IMR-90 (cell line): ENCODE measurements around the gene RBM5. TPM values are rescaled to one million over a fixed set of nuclear protein-coding genes. Genes with fewer than 3 reads are reported as not detected.
A peak's percentile ranks its signal among the peaks of the same experiment; 100 is the strongest.

Source experiments
- ATAC-seq: fragments of 200-7000 bp; cut with Tn5 transposase; 2 replicates; pipeline ENCODE4 v1.9.1; 2020; ENCODE audit warnings: low read depth, mild to moderate bottlenecking, moderate library complexity
- BruUV-seq: library from RNA; stranded (reverse); fragments of 400-500 nt; replicated peaks from 2 replicates; lab custom pipeline; 2021; lab: Mats Ljungman, UMichigan
- CTCF ChIA-PET: fragments of 300-600 bp; formaldehyde crosslinking; extraction: SDS; loops from one replicate; lab custom pipeline; 2021; ENCODE audit warnings: antibody characterized with exemption; lab: Yijun Ruan, JAX
- POLR2A ChIA-PET: fragments of 300-600 bp; sonication (Branson Sonifier 250); formaldehyde crosslinking; loops from one replicate; lab custom pipeline; 2022; ENCODE audit warnings: antibody characterized with exemption; ENCODE audit not compliant: unreplicated experiment; lab: Charles Lee
- DNase-seq: peaks from one replicate; pipeline ENCODE4 v3.0.0; 2013
- H2AFZ ChIP-seq: replicated peaks from 2 replicates; pipeline ENCODE3; 2013; ENCODE audit warnings: low read length, mild to moderate bottlenecking; ENCODE audit not compliant: poor library complexity
- H2AK5ac ChIP-seq: 2 replicates; pipeline ENCODE4 v1.6.1; 2013; ENCODE audit warnings: low read depth, low read length, inconsistent platforms
- H2AK9ac ChIP-seq: replicated peaks from 2 replicates; pipeline ENCODE3; 2013; ENCODE audit warnings: mild to moderate bottlenecking, low read depth, low read length, moderate library complexity; ENCODE audit not compliant: poor library complexity
- H2BK120ac ChIP-seq: 2 replicates; pipeline ENCODE4 v1.6.1; 2013; ENCODE audit warnings: low read depth, low read length, inconsistent platforms
- H2BK15ac ChIP-seq: 3 replicates; pipeline ENCODE4 v1.6.1; 2013; ENCODE audit warnings: low read depth, low read length, inconsistent platforms
- H2BK20ac ChIP-seq: 2 replicates; pipeline ENCODE4 v1.6.1; 2013; ENCODE audit warnings: low read depth, mild to moderate bottlenecking, inconsistent platforms, low read length, moderate library complexity
- H2BK5ac ChIP-seq: 2 replicates; pipeline ENCODE4 v1.6.1; 2013; ENCODE audit warnings: mild to moderate bottlenecking, low read depth, low read length, inconsistent platforms; ENCODE audit not compliant: poor library complexity, severe bottlenecking
- H3K14ac ChIP-seq: replicated peaks from 2 replicates; pipeline ENCODE4 v1.6.1; 2013; ENCODE audit warnings: low read depth, low read length, inconsistent platforms
- H3K18ac ChIP-seq: 2 replicates; pipeline ENCODE4 v1.6.1; 2013; ENCODE audit warnings: low read depth, low read length, control low read depth
- H3K23ac ChIP-seq: 2 replicates; pipeline ENCODE4 v1.6.1; 2013; ENCODE audit warnings: low read depth, low read length, inconsistent platforms
- H3K27ac ChIP-seq: 2 replicates; pipeline ENCODE4 v1.5.1; 2013; ENCODE audit warnings: mild to moderate bottlenecking, control low read depth, low read length; ENCODE audit not compliant: insufficient read depth
- H3K27me3 ChIP-seq: 2 replicates; pipeline ENCODE4 v1.6.1; 2013; ENCODE audit warnings: low read length; ENCODE audit not compliant: control insufficient read depth, insufficient read depth
- H3K36me3 ChIP-seq: 2 replicates; pipeline ENCODE4 v1.6.1; 2013; ENCODE audit warnings: low read length, mixed read lengths; ENCODE audit not compliant: control insufficient read depth, insufficient read depth
- H3K4ac ChIP-seq: 2 replicates; pipeline ENCODE4 v1.6.1; 2013; ENCODE audit warnings: low read depth, low read length, inconsistent platforms
- H3K4me1 ChIP-seq: 2 replicates; pipeline ENCODE4 v1.6.1; 2013; ENCODE audit warnings: low read length, mixed read lengths; ENCODE audit not compliant: control insufficient read depth, insufficient read depth
- H3K4me2 ChIP-seq: 2 replicates; pipeline ENCODE4 v1.6.1; 2013; ENCODE audit warnings: low read depth, mild to moderate bottlenecking, control low read depth, low read length, moderate library complexity
- H3K4me3 ChIP-seq: 2 replicates; pipeline ENCODE4 v1.5.1; 2013; ENCODE audit warnings: low read depth, mild to moderate bottlenecking, control low read depth, low read length, moderate library complexity; ENCODE audit not compliant: insufficient read depth
- H3K56ac ChIP-seq: 2 replicates; pipeline ENCODE4 v1.6.1; 2013; ENCODE audit warnings: low read length, inconsistent platforms; ENCODE audit not compliant: insufficient read depth; ENCODE audit errors: extremely low read depth
- H3K79me1 ChIP-seq, 2 experiments: 2 replicates each; pipeline ENCODE4 v1.6.1; 2013; ENCODE audit warnings: low read length in 2 of 2, inconsistent platforms in 1 of 2, low read depth in 1 of 2
- H3K9ac ChIP-seq: 2 replicates; pipeline ENCODE4 v1.6.1; 2013; ENCODE audit warnings: low read depth, low read length, control low read depth
- H3K9me1 ChIP-seq: 2 replicates; pipeline ENCODE4 v1.6.1; 2013; ENCODE audit warnings: low read length, inconsistent platforms; ENCODE audit not compliant: insufficient read depth
- H3K9me3 ChIP-seq: 2 replicates; pipeline ENCODE4 v1.6.1; 2013; ENCODE audit warnings: low read length; ENCODE audit not compliant: control insufficient read depth, insufficient read depth
- H4K20me1 ChIP-seq: 2 replicates; pipeline ENCODE4 v1.6.1; 2013; ENCODE audit warnings: low read length, inconsistent platforms; ENCODE audit not compliant: insufficient read depth
- H4K5ac ChIP-seq: 2 replicates; pipeline ENCODE4 v1.6.1; 2013; ENCODE audit warnings: mild to moderate bottlenecking, low read depth, low read length, control low read depth
- H4K8ac ChIP-seq, 2 experiments: 2 replicates each; pipeline ENCODE4 v1.6.1; 2013; ENCODE audit warnings: low read depth in 2 of 2, low read length in 2 of 2, control low read depth in 1 of 2, inconsistent platforms in 1 of 2
- H4K91ac ChIP-seq: 2 replicates; pipeline ENCODE4 v1.6.1; 2013; ENCODE audit warnings: low read depth, low read length, inconsistent platforms; ENCODE audit not compliant: insufficient read depth
- CHD1 ChIP-seq: IDR thresholded peaks from 2 replicates; pipeline ENCODE4 v1.6.1; 2012; ENCODE audit warnings: low read depth, low read length, improper control_type of control experiment
- CTCF ChIP-seq: conservative IDR thresholded peaks from 2 replicates; pipeline ENCODE4 v1.5.1; 2012; ENCODE audit warnings: mild to moderate bottlenecking, low read depth, low read length, improper control_type of control experiment
- MAFK ChIP-seq: IDR thresholded peaks from 2 replicates; pipeline ENCODE4 v1.6.1; 2012; ENCODE audit warnings: low read depth, low read length, improper control_type of control experiment
- MAZ ChIP-seq: IDR thresholded peaks from 2 replicates; pipeline ENCODE4 v1.6.1; 2012; ENCODE audit warnings: low read depth, mild to moderate bottlenecking, low read length, improper control_type of control experiment, moderate library complexity, borderline replicate concordance
- RAD21 ChIP-seq: IDR thresholded peaks from 2 replicates; pipeline ENCODE4 v1.6.1; 2012; ENCODE audit warnings: low read length, improper control_type of control experiment
- SMC3 ChIP-seq: fragments of 150-350 bp; IDR thresholded peaks from 2 replicates; pipeline ENCODE4 v1.6.1; 2016; ENCODE audit warnings: low read depth, mild to moderate bottlenecking, antibody characterized with exemption, low read length, moderate library complexity
- USF2 ChIP-seq: fragments of 150-350 bp; IDR thresholded peaks from 2 replicates; pipeline ENCODE4 v1.6.1; 2017; ENCODE audit warnings: mild to moderate bottlenecking, antibody characterized with exemption, low read length, low read depth
- WGBS, 2 experiments: methylation state at CpG; one replicate each; pipeline versions ENCODE4 v1.1.5 to v1.1.7; 2013; ENCODE audit warnings: missing lambda C conversion rate in 2 of 2; ENCODE audit not compliant: insufficient read length in 1 of 2; ENCODE audit errors: extremely low coverage in 2 of 2; 5-methylcytosine and 5-hydroxymethylcytosine counted together
- dilution Hi-C: fragments of 300-500 bp; cut with HindIII; formaldehyde crosslinking; loops from one replicate; pipeline ENCODE4 v1.14.3; 2018; ENCODE audit warnings: low sequenced_read_pairs; ENCODE audit not compliant: unreplicated experiment
- in situ Hi-C: fragments of 300-500 bp; cut with MboI; formaldehyde crosslinking; loops from 3 replicates; pipeline ENCODE4 v1.14.3; 2019; ENCODE audit warnings: low sequenced_read_pairs, inconsistent platforms, mixed read lengths
- intact Hi-C: fragments of 100-400 bp; cut with micrococcal nuclease; formaldehyde crosslinking; loops from 2 replicates; pipeline ENCODE4 v1.10.0; 2022
- polyA plus RNA-seq, 3 experiments: library from polyadenylated mRNA; depleted of rRNA; stranded (reverse); fragments of >200 nt; gene quantifications; 2 replicates each; pipeline ENCODE4 v1.2.3, GENCODE V29; 2012; ENCODE audit warnings: low replicate concordance in 1 of 3
- total RNA-seq: library from RNA; depleted of rRNA; stranded (reverse); fragments of >200 nt; gene quantifications from 2 replicates; pipeline ENCODE4 v1.2.3, GENCODE V29; 2012

Gene RBM5
- total and polyA plus RNA-seq, 2 of the 4 experiments (the other 2 are of a cell fraction) = 121 to 155 TPM

- no peak overlapping the region for H2BK5ac ChIP-seq
- peaks cover 5% of the 10 kb centered on the region for H3K9me1 ChIP-seq
- no peaks in the 10 kb centered on the region for H3K9me3 ChIP-seq
- CTCF ChIA-PET = no interaction called here
- no peak overlapping the region for H3K18ac ChIP-seq
- no peak overlapping the region for H4K8ac ChIP-seq
- no peak overlapping the region for H2BK15ac ChIP-seq
- no peak overlapping the region for H2AK9ac ChIP-seq
- no TSS peak for BruUV-seq
- no peak overlapping the region for H3K9ac ChIP-seq
- no peak overlapping the region for H3K4ac ChIP-seq
- no peaks in the 10 kb centered on the region for H3K27me3 ChIP-seq
- no peak overlapping the region for H3K27ac ChIP-seq
- no peak overlapping the region for H2AFZ ChIP-seq
- H2AK5ac ChIP-seq = no peak overlapping the region
- POLR2A ChIA-PET = interaction anchor here (0.6 kb wide), 1 partner anchor 84 kb away, joined by 7 read pairs; no protein-coding TSS in a partner anchor
- no CpG with 5 or more reads among the region's 6 CpGs for WGBS, 2 experiments
- no peaks in the 10 kb centered on the region for H3K4me1 ChIP-seq
- H2BK120ac ChIP-seq = no peak overlapping the region
- intact Hi-C loops (no loop called here), in situ Hi-C loops (no loop called here), dilution Hi-C loops (no loop called here)
- peak overlapping the region; percentile 16; the same call in 1 of the 2 replicates for H3K23ac ChIP-seq
- H3K4me3 ChIP-seq = no peak overlapping the region
- H3K4me2 ChIP-seq = no peak overlapping the region
- H4K5ac ChIP-seq = no peak overlapping the region
- H3K36me3 ChIP-seq = peaks cover 40% of the 10 kb centered on the region
- peaks cover 10 to 28% of the 10 kb centered on the region in 2 experiments for H3K79me1 ChIP-seq
- no peak overlapping the region for H4K91ac ChIP-seq
- H4K20me1 ChIP-seq = 0 out of 2 replicates have a peak, but pooled peaks cover 4% of the 10 kb centered on the region
- no peak overlapping the region for H2BK20ac ChIP-seq
- TF ChIP-seq CTCF (no peak), SMC3 (no peak), USF2 (no peak), RAD21 (no peak), MAFK (no peak), MAZ (no peak), CHD1 (no peak)
- no peak overlapping the region for H3K14ac ChIP-seq
- ATAC-seq = no peak
- no peak overlapping the region for H3K56ac ChIP-seq
- no peak for DNase-seq
These were observed 31.0 kb upstream of the RBM5 start for GRCh38 chr3:50057756-50058155.
